Dedifferentiated amniotic fluid mesenchymal stem cell (primary cell): ENCODE measurements around the gene MTMR12.
A peak's percentile ranks its signal among the peaks of the same experiment; 100 is the strongest.

Experiments used
- DNase-seq: peaks from one replicate; pipeline ENCODE4 v3.0.0-alpha.2; 2016; ENCODE audit errors: extremely low spot score

MTMR12 gene

GRCh38 chr5:32190095-32190494, 122.6 kb downstream of the MTMR12 start:
- peak; percentile 40 for DNase-seq

- no peak for DNase-seq
Observed at GRCh38 chr5:32187675-32188074, 125.1 kb downstream of the MTMR12 start.

GRCh38 chr5:32182463-32183063, 130.2 kb downstream of the MTMR12 start:
- DNase-seq = no peak
